ENCODE results near the gene RHOD. TPM values are rescaled to one million over a fixed set of nuclear protein-coding genes. Genes with fewer than 3 reads are reported as not detected.

Gene RHOD
- polyA plus RNA-seq, 1 of the 3 experiments (the other 2 are of a cell fraction): not detected

DNA sequence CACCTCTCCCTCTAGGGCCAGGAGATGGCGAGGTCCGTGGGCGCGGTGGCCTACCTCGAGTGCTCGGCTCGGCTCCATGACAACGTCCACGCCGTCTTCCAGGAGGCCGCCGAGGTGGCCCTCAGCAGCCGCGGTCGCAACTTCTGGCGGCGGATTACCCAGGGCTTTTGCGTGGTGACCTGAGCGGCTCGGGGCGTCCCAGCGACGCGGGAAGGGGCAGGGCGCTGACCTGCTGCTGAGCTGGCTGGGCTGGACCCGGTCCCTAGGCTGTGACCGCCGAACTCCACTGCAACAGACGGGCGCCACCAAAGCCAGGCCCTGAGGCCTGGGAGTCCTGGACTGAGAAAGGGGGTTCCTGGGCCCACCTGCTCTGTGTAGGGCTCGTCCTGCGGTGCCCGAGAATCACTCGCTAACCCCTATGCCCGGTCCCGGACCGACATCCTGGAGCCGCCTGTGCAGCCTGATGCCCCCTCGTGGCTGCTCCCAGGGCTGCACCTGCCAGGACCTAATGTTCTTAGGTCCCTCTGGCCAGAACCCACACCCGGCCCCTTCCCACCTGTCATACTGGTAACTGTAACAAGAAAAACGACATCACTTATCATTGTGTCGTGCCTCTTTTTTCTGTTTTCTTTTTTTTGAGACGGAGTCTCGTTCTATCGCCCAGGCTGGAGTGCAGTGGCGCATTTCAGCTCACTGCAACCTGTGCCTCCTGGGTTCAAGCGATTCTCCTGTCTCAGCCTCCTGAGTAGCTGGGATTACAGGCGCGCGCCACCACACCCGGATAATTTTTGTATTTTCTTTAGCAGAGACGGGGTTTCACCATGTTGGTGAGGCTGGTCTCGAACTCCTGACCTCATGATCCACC lies 15.0 kb downstream of the RHOD start:
- H3F3A ChIP-seq (replicated peaks; ENCODE audit: insufficient read depth): peaks cover 4% of the 10 kb centered on the region
- no peaks in the 10 kb centered on the region for H3K27me3 ChIP-seq (ENCODE audit: insufficient read depth)
- H3K79me2 ChIP-seq (ENCODE audit: insufficient read depth): no peaks in the 10 kb centered on the region
- no peaks in the 10 kb centered on the region for H3K9me3 ChIP-seq
- no peak overlapping the region for H3K9ac ChIP-seq
- DNase-seq: peak; percentile 93
- no peaks in the 10 kb centered on the region for H3K4me1 ChIP-seq (ENCODE audit: control insufficient read depth in 1 of 2, insufficient read depth in 2 of 2, low read depth in 1 of 2, low read length in 1 of 2)
- no peak for TF ChIP-seq GABPA (IDR thresholded peaks at IDR 0.05; ENCODE audit: low read depth)
- no peak for TF ChIP-seq EZH2phosphoT487 (IDR thresholded peaks at IDR 0.05; ENCODE audit: borderline replicate concordance, low read depth)
- TF ChIP-seq CHD2 (IDR thresholded peaks at IDR 0.05; ENCODE audit: low read length, partially characterized antibody): no peak
- no peak for TF ChIP-seq RXRA (IDR thresholded peaks at IDR 0.05; ENCODE audit: borderline replicate concordance, low read depth)
- TF ChIP-seq RCOR1 (IDR thresholded peaks at IDR 0.05; ENCODE audit: low read length): no peak
- no peak for TF ChIP-seq REST (IDR thresholded peaks at IDR 0.05; ENCODE audit: low read depth, low read length)
- peak; percentile 78 for TF ChIP-seq CTCF (IDR thresholded peaks at IDR 0.05)
- TF ChIP-seq RAD21 (IDR thresholded peaks at IDR 0.05; ENCODE audit: low read length): peak; percentile 55
- TF ChIP-seq SMC3 (IDR thresholded peaks at IDR 0.05; ENCODE audit: low read depth, low read length): peak; percentile 63
- ChIA-PET CTCF (interaction anchor here (0.6 to 3.5 kb wide), 14 partner anchors 9 to 311 kb away, joined by 3 to 18 read pairs (median 4); no protein-coding TSS in a partner anchor), POLR2A (no interaction called here)
- H3K36me3 ChIP-seq (replicated peaks in 1 of 2; ENCODE audit: control insufficient read depth in 1 of 2, insufficient read depth in 2 of 2, low read length in 1 of 2): no peaks in the 10 kb centered on the region
- H3K9me2 ChIP-seq: no peaks in the 10 kb centered on the region
- WGBS (ENCODE audit: low lambda C conversion rate): 84% methylated on average over 42 of the region's 53 CpGs
- H3K27ac ChIP-seq (ENCODE audit: low read depth in 2 of 2, low read length in 1 of 2): no peak overlapping the region
- no peaks in the 10 kb centered on the region for H4K20me1 ChIP-seq (ENCODE audit: insufficient read depth)
- peak overlapping the region in 1 of 2 experiments; percentile 44; a peak in 1 of 4 replicates for H3K4me3 ChIP-seq (ENCODE audit: low read depth in 2 of 2, low read length in 1 of 2)
- H3K4me2 ChIP-seq: no peak overlapping the region
- H2AFZ ChIP-seq (ENCODE audit: low read depth): no peak overlapping the region

GRCh38 chr11:67072295-67072694 lies 15.6 kb downstream of the RHOD start:
- Histone ChIP-seq H3K4me3 (ENCODE audit: low read depth in 2 of 2, low read length in 1 of 2) (no peak overlapping the region), H3K4me2 (no peak overlapping the region), H3K9ac (no peak overlapping the region), H2AFZ (ENCODE audit: low read depth) (no peak overlapping the region), H3K36me3 (replicated peaks in 1 of 2; ENCODE audit: control insufficient read depth in 1 of 2, insufficient read depth in 2 of 2, low read length in 1 of 2) (no peaks in the 10 kb centered on the region), H3K9me3 (no peaks in the 10 kb centered on the region), H3F3A (replicated peaks; ENCODE audit: insufficient read depth) (peaks cover 4% of the 10 kb centered on the region), H3K79me2 (ENCODE audit: insufficient read depth) (no peaks in the 10 kb centered on the region), H3K27me3 (ENCODE audit: insufficient read depth) (no peaks in the 10 kb centered on the region), H4K20me1 (ENCODE audit: insufficient read depth) (no peaks in the 10 kb centered on the region), H3K9me2 (no peaks in the 10 kb centered on the region), H3K4me1 (ENCODE audit: control insufficient read depth in 1 of 2, insufficient read depth in 2 of 2, low read depth in 1 of 2, low read length in 1 of 2) (no peaks in the 10 kb centered on the region), H3K27ac (ENCODE audit: low read depth in 2 of 2, low read length in 1 of 2) (no peak overlapping the region)
- DNase-seq: no peak
- CTCF ChIA-PET: interaction anchor here (0.8 to 3.5 kb wide), 13 partner anchors 9 to 310 kb away, joined by 3 to 18 read pairs (median 4); no protein-coding TSS in a partner anchor
- 74% methylated on average over 11 of the region's 11 CpGs for WGBS (ENCODE audit: low lambda C conversion rate)
- POLR2A ChIA-PET: interaction anchor here (1.1 kb wide), 1 partner anchor 17 kb away, joined by 3 read pairs; no protein-coding TSS in a partner anchor
- TF ChIP-seq, protein P1, sequence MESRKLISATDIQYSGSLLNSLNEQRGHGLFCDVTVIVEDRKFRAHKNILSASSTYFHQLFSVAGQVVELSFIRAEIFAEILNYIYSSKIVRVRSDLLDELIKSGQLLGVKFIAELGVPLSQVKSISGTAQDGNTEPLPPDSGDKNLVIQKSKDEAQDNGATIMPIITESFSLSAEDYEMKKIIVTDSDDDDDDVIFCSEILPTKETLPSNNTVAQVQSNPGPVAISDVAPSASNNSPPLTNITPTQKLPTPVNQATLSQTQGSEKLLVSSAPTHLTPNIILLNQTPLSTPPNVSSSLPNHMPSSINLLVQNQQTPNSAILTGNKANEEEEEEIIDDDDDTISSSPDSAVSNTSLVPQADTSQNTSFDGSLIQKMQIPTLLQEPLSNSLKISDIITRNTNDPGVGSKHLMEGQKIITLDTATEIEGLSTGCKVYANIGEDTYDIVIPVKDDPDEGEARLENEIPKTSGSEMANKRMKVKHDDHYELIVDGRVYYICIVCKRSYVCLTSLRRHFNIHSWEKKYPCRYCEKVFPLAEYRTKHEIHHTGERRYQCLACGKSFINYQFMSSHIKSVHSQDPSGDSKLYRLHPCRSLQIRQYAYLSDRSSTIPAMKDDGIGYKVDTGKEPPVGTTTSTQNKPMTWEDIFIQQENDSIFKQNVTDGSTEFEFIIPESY (IDR thresholded peaks at IDR 0.05; ENCODE audit: borderline replicate concordance, low read depth): no peak
- TF ChIP-seq YY1 (IDR thresholded peaks at IDR 0.05; ENCODE audit: low read depth): no peak
- TF ChIP-seq GATA2 (CRISPR knock-in tag; IDR thresholded peaks at IDR 0.05): no peak
- no peak for TF ChIP-seq POLR2AphosphoS5 (IDR thresholded peaks at IDR 0.05; ENCODE audit: low read depth, low read length)
- TF ChIP-seq, protein P2, sequence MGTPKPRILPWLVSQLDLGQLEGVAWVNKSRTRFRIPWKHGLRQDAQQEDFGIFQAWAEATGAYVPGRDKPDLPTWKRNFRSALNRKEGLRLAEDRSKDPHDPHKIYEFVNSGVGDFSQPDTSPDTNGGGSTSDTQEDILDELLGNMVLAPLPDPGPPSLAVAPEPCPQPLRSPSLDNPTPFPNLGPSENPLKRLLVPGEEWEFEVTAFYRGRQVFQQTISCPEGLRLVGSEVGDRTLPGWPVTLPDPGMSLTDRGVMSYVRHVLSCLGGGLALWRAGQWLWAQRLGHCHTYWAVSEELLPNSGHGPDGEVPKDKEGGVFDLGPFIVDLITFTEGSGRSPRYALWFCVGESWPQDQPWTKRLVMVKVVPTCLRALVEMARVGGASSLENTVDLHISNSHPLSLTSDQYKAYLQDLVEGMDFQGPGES (IDR thresholded peaks at IDR 0.05; ENCODE audit: low read depth, low read length): no peak
- TF ChIP-seq RXRA (IDR thresholded peaks at IDR 0.05; ENCODE audit: borderline replicate concordance, low read depth): no peak
- TF ChIP-seq, protein P3, sequence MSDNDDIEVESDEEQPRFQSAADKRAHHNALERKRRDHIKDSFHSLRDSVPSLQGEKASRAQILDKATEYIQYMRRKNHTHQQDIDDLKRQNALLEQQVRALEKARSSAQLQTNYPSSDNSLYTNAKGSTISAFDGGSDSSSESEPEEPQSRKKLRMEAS (IDR thresholded peaks at IDR 0.05; ENCODE audit: low read depth): no peak
- TF ChIP-seq TAF1 (IDR thresholded peaks at IDR 0.05; ENCODE audit: borderline replicate concordance, low read depth, low read length): no peak
- no peak for TF ChIP-seq SIN3A (IDR thresholded peaks at IDR 0.05; ENCODE audit: borderline replicate concordance, low read depth, low read length)

All from SK-N-SH (cell line).